ENCODE data around the gene FRG2.
A peak's percentile ranks its signal among the peaks of the same experiment; 100 is the strongest.
"Not testable (repeated sequence)": the region's sequence is repeated elsewhere in the genome, so short reads cannot be mapped to it uniquely, and the experiment has no call there.

FRG2 gene

DNA sequence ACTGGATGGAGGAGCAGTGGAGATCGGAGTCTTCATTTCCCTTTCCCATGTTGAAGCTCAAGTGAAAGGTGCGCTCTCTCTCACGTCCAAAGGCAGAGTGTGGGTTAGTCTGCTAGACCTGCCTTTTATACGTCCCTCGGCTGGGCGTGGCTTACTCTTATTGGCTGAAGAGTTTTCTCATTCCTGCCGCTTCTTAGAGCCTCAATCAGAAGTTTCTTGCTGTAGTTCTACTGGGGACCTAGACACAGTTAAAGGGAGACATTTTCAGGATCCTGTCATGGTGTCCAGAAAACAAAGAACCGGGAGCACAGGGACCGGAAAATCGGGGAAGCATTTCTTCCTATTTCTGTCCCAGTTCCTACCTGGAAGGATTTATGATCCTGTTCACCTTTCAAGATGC lies at the start of gene FRG2:
Gene FRG2, minus strand, starts transcription at position 101 of the 400 bp plus-strand sequence. Its CDS starts 52 bp downstream, at position 49.
- DNase-seq = not testable (repeated sequence)

DNA sequence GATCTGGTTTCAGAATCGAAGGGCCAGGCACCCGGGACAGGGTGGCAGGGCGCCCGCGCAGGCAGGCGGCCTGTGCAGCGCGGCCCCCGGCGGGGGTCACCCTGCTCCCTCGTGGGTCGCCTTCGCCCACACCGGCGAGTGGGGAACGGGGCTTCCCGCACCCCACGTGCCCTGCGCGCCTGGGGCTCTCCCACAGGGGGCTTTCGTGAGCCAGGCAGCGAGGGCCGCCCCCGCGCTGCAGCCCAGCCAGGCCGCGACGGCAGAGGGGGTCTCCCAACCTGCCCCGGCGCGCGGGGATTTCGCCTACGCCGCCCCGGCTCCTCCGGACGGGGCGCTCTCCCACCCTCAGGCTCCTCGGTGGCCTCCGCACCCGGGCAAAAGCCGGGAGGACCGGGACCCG lies 41.3 kb upstream of the FRG2 start:
- not testable (repeated sequence) for DNase-seq

DNA sequence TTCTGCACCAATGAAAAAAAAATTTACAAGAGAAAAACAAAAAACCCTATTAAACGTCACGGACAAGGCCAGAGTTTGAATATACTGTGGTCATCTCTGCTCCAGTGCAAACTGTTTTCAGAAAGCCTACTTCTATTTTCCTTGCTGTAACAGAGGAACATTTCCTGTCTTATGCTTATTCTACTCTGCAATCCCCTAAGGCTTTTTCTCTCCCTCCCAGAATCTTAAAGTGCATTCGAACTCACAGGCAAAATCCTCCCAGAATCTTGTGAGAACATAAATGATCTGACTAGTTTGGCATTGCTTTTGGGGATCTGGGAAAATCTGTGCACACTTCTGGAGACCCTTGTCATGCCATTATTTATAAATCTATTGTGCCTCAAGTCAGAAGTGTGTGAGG lies 37.7 kb upstream of the FRG2 start:
- DNase-seq = not testable (repeated sequence)

DNA sequence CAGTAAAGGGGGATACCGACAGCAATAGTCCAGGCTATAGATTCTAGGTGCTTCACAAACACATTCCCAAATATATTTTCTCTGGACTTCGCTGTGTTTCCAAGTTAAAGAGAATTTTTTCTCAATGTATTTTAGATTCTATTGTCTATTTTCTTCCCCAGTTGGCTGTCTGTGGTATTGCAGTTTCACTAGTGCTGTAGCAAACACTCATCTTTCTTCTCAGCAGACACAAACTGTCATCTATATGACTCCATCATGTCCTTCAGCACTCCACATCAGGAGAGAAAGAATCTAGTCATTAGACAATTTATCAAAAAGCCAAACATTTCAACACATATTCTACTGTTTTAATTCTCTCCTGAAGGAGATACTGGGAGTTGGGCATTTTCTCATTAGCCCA lies 37.3 kb upstream of the FRG2 start, which contains the start of gene DBET:
Gene DBET, plus strand, starts transcription at position 161 of the 400 bp plus-strand sequence.
- not testable (repeated sequence) for DNase-seq

DNA sequence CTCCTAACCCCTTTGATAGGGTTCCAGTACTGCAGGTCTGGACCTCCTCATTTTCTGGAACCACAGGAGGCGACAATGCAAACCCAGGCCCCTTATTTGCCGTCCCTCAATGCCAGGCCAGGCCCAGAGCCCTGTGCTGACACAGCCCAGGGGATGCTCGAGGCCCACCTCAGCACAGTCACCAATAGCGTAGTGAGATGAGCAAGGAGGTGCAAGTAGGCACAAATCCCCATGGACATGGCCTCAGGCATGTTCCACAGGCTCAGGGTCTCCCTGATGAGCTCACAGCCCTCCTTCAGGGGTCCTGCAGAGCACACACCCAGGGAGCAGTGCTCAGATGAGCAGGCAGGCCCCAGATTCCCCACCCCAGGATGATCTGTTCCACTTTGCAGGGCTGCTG lies 31.9 kb upstream of the FRG2 start:
- DNase-seq = not testable (repeated sequence)

DNA sequence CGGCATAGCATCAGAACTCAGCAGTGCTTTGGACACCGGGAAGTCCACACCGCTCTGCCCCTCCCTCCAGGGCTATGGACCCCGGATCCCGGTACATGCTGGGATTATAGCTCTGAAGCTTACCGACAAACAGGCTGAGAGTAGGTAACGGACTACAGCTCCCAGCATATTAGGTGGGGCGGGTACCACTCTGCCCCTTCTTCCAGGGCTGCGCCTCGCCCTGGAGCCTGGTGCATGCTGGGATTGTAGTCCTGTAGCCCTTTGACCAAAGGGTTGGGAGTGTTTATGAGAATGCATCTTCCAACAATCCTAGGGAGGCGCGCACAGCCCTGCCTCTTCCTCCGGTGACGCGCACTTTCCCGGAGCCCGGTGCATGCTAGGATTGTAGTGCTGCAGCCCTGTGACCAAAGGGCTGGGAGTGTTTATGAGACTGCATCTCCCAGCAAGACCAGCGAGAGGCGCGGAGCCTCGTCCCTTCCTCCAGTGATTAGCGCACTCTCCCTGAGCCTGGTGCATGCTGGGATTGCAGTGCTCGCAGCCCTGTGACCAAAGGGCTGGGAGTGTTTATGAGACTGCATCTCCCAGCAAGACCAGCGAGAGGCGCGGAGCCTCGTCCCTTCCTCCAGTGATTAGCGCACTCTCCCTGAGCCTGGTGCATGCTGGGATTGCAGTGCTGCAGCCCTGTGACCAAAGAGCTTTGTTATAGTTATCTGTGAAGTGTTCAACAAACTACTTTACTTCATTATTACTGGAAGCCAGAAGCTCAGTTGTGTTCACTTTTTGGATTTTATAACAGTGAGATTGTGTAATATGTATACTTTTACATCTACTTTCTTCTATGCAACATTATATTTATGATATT lies 22.6 kb upstream of the FRG2 start:
- DNase-seq = not testable (repeated sequence)

DNA sequence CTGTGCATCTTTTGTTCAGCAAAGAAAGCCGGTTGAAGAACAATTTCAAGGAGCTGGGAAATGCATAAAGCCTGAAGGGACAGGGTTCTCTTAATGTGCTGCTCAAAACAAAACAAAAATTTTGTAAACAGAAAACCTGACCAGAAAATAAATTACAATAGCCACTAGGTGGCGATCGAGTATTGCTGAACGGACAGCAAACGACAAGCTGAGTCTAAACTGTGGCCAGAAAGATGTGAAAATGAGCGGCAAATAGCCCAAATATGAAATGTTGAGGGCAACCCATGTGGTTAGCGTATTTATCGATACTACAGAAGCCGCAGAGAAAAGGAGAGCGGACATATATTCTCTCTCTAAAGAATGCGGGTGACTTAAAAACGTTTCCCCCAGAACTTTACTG lies 20.6 kb upstream of the FRG2 start:
- not testable (repeated sequence) for DNase-seq

DNA sequence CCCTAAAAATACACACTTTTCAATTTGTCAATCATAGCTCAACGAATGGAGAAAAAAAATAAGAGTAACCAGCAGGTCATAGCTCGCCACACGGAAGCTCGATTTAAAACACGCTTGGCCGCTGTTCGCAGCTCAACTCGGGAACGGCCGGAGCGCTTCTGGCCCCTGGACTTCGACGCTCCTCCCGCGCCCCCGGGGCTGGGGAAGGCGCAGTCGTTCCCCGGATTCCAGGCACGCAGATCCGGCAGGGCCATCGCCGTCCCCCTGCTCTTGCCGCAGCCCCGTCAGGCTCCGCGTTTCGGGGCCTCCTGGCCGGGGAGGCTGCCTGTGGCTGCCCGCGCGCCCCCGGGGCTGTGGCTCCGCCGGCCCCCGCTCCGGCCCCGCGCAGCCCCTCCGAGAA lies 13.8 kb upstream of the FRG2 start:
- peak in 1 of 4 experiments; percentile 0 for DNase-seq

DNA sequence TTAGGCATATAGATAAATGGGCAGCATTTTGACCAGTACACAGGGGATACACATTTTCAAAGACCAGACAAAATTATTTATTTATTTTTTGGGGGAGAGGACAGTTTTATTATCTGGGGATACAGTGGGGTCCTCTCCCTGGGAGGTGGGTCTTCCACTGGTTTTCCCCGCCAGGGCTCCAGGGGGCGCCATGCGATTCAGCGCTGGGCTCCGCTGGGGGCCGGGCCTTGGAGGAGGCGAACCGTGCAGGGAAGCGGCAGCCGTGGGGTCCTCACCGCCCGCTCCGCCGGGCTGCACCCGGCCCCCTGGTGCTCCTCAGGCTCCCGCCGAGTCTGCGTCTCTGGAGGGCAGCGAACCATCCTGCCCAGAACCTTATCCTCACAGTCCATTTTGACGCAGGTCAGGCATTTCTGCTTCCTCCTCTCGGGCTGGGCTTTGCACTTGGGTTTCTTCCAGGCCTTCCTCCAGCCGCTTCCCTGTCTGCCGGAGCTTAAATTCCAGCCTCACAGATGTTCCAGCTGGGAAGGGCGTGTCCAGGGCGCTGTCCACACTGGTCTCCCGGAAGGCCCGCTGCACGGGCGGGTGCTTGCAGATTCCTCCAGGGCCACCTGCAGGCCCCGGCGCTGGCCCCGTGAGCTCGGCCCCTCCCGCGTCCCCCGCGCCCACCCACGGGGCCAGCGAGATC lies 10.8 kb upstream of the FRG2 start:
- not testable (repeated sequence) for DNase-seq

DNA sequence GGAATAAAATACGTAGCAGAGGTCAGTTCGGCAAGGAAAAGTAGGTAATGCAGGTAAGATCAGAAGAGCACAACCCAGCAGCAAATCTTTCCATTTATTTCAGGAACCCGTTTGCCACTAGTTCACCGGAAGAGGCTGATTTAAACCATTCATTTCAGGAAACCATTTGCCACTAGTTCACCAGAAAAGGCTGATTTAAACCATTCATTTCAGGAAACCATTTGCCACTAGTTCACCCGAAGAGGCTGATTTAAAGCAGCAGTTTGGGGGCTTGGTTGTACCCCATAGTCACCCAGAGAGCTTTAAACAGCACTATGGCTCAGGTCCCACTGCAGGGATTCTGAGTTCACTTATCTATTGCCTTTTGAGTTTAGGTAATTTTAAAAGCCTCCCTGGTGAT lies 4.2 kb upstream of the FRG2 start:
- DNase-seq = not testable (repeated sequence)

DNA sequence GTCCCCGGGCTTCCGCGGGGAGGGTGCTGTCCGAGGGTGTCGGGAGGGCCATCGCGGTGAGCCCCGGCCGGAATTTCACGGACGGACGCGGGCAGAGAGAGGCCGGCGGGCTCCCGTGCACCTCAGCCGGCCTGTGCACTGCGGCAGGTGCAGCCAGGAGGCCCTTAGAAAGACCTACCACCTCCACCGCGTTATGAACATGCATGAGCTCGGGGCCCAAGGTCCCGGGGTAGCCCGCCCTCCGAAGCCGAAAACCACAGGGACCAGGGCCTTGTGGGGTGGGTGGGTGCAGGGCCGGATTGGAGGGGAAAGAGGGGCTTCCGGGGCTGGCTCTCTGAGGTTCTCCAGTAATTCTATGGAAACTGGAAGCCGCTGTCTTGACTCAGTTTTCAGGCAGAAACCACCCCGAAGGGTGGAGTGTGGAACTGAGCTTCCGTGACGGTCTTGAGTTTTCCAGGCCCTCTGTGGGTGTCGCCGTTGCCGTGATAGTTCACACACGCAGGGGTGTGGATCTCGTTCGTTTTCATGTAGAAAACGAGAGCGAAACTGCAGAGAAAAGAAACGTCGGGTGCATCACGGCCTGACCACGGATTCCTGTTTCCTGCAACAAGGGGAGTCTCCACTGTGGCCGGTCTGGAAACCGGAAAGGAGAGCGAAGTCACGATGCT lies 4.3 kb downstream of the FRG2 start:
- DNase-seq = not testable (repeated sequence)

DNA sequence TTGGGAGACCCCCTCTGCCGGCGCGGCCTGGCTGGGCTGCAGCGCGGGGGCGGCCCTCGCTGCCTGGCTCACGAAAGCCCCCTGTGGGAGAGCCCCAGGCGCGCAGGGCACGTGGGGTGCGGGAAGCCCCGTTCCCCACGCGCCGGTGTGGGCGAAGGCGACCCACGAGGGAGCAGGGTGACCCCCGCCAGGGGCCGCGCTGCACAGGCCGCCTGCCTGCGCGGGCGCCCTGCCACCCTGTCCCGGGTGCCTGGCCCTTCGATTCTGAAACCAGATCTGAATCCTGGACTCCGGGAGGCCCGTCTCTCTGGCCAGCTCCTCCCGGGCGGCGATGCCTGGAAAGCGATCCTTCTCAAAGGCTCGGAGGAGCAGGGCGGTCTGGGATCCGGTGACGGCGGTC lies 5.1 kb downstream of the FRG2 start:
- not testable (repeated sequence) for DNase-seq

DNA sequence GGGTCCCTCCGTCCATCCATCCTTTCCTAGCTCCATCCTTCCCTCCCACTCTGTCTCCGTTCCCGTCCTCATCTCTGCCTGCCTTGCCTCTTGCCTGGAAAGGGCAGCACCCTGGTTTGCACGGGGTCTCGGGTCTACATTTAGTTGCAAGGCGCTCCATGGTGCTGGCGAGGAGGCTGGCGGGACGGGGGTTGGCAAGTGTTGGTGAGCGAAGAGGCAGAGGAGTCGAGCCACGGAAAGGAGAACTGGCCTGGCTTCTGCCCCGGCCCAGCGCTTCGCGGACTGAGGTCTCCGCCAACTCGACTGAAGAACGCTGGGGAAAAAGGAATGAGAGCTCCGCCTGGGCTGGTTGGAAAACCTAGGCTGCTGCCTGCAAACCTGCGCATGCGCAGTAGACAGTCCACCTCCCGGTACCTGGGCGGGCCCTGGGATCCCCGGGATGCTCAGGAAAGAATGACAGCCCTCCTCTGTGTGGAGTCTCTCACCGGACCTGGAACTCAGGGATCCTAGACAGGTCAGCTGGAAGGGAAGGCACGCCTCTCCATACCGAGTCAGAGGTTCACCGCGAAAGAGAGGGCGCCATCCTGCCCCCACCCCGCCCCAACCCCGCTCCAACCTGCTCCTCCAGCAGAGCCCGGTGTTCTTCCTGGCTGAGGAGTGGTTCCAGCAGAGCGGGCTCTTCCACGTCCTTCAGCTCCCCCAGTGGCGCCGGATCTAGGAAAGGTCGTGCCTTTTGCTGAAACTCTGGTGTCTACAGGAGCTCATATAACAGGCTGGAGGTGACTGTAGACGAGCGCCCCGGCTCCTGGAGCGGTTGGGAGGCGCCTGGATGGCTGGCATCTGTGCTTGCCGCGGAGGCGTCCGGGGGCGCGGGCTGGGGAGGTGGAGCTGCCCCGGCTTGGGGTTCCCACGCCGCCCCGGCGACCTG lies 6.0 kb downstream of the FRG2 start:
- no peak for DNase-seq

DNA sequence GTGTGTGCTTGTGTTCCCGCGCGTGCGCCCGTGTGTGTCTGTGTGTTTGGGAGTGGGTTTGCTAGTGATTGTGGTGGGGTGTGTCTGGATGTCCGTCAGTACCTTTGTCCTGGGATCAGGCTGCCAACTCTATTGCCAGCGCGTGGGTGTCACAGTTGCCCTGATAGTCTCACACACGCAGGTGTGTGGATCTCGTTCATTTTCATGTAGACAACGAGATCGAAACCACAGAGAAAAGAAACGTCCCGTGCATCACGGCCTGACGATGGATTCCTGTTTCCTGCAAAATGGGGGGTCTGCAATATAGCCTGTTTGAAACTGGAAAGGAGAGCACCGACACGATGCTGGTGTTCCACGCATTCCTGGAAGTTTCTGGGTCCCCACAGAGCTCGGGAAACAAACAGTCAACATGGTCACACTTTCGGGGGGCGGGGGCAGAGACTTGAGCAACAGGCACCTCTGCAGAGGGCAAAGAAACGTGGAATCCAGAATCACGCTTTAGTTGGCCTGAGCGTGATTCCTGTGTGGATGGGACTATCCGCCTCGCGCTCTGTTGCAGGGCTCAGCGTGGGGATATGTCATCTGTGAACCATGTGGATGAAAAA lies 7.1 kb downstream of the FRG2 start:
- DNase-seq = not testable (repeated sequence)

DNA sequence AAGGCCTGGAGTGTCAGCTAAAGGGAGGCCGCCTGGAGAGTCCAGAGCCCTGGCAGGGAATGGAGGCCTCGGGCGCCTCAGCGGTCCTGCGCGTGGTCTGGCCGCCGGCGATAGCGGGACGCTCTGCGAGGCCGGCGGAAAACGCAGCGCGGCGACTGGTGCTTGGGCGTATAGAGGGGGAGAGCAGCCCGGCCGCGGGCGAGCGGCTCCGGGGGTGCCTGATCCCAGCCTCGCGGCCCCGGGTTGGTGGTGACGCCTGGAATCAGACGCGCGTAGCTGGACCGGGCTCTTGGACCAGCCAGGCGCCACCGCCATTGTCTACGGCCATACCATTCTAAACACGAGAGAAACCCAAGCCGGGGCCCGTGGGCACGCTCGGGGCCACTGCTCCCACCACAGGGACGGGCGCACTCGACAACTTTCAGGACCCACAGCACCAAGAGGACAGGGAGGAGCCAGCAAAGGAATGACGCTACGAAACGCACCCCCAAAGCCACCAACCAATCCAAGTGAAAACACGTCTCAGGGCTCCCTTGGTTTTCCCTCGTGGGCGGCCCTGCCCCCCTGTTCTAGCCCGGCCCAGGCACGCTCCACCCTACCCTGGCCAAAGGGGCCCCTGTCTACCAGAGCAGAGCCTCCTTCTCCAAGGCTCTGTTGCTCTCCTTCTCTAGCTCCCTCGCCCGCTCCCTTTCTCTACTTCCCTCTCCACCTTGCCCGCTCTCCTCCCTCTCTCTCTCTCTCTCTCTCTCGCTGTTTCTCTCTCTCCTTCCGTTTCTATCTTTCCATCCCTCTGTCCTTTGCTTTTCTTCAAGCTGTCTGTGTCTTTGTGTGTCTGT lies 7.8 kb downstream of the FRG2 start:
- no peak for DNase-seq

DNA sequence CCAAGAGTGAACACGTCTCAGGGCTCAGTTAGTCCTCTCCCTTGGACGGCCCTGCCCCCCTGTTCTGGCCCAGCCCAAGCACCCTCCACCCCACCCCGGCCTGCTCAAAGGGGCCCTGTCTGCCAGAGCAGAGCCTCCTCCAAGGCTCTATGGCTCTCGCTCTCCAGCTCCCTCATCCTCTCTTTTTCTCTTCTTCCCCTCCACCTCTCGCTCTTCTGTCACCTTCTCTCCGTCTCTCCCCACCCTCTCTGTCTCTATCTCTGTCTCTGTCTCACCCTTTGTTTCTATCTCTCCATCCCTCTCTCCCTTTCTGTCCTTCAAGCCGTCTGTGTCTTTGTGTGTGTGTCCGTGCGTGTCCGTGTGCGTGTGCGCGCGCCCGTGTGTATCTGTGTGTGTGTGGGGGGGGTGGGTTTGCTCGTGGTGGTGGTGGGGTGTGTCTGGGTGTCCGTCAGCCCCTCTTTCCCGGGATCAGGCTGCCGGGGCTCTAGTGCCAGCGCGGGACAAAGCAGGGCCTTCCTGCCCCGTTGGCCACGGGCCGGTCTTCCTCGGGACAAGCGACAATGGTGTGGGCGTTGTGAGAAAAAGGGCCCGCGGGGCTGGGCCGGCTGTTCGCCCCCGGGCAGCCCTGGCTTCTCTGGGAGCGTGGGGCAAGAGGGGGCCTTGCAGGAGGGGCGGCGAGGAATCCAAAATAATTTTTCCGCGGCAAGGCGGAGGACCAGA lies 8.7 kb downstream of the FRG2 start:
- no peak for DNase-seq

DNA sequence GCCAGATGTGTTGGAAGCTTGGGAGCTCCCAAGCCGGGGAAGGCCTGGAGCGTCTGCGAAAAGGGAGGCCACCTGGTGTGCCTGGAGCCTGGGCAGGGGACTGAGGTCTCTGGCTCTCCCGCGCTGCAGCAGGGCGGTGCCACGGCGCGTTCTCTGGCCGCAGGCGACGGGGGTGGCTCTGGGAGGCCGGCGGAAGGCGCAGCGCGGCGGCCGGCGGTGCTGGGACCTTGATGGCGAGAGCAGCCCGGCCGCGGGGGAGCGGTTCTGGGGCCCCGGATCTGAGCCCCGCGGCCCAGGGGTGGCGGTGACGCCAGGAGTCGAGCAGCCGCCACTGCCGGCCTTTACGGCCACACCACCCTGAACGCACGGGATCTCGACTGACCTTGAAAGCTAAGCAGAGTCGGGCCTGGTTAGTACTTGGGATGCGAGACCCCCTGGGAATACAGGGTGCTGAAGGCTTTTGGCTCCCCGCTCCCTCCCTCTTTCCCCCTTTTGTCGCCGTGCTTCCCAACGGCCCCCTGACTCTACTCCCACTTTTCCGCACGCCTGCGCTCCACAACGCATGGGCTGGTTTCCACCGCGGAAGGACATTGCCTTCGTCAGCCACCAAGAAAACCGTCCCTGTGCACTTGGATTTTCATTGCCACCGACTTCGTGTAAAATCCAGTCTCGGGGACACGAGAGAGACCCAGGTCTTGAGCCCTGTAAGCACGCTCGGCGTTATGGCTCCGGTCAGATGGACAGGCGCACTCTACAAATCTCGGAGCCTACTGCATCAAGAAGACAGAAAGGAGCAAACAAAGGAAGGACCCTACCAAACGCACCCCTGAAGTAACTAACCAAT lies 9.5 kb downstream of the FRG2 start:
- DNase-seq = no peak

DNA sequence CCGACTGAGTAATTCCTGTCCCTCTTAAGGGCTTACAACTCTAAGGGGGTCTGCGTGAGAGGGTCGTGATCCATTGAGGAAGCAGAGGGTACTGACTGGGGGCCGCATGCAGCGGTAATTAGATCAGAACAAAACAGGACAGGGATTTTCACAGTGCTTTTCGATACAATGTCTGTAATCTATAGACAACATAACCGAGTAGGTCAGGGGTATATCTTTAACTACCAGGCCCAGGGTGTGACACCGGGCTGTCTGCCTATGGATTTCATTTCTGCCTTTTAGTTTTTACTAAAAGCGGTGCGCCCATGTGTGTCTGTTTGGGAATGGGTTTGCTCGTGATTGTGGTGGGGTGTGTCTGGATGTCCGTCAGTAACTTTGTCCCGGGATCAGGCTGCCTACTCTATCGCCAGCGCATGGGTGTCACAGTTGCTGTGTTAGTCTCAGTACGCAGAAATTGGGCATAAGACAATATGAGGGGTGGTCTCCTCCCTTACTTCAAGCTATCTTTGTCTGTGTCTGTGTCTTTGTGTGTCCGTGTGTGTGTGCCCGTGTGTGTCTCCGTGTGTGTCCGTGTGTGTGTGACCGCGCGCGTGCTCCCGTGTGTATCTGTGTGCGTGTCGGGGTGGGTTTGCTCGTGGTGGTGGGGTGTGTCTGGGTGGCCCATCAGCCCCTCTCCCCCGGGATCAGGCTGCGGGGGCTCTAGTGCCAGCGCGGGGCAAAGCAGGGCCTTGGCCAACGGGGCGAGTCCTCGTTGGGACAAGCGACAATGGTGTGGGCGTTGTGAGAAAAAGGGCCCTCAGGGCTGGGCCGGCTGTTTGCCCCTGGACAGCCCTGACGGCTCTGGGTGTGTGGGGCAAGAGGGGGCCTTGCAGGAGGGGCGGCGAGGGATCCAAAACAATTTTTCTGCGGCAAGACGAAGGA lies 10.4 kb downstream of the FRG2 start:
- no peak for DNase-seq

Measured in activated CD4-positive, CD25-positive, alpha-beta regulatory T cell (primary cell).